ENCODE measurements around the gene ZNF444.
"Not testable (repeated sequence)": the region's sequence is repeated elsewhere in the genome, so short reads cannot be mapped to it uniquely, and the experiment has no call there.

Gene ZNF444

GRCh38 chr19:56199687-56200086, 58.6 kb downstream of the ZNF444 start:
- TF ChIP-seq CTCF (IDR thresholded peaks at IDR 0.05), result no peak
- peaks cover 46% of the 10 kb centered on the region for H3K9me3 Mint-ChIP-seq
- no peak overlapping the region for H3K27ac Mint-ChIP-seq
- H3K4me3 Mint-ChIP-seq, result no peak overlapping the region
- DNase-seq, result no peak
- no peaks in the 10 kb centered on the region for H3K4me1 Mint-ChIP-seq
- H3K36me3 Mint-ChIP-seq (ENCODE audit: low read depth), result no peaks in the 10 kb centered on the region
- H3K27me3 Mint-ChIP-seq (ENCODE audit: low read depth, poor library complexity), result peaks cover 10% of the 10 kb centered on the region

GRCh38 chr19:56201973-56202372, 60.9 kb downstream of the ZNF444 start, which contains the start of gene ZSCAN5C:
Gene ZSCAN5C, plus strand, starts transcription at chr19:56202273. Its CDS starts 3,641 bp downstream, at chr19:56205914.
- H3K36me3 Mint-ChIP-seq (ENCODE audit: low read depth), result no peaks in the 10 kb centered on the region
- peaks cover 51% of the 10 kb centered on the region for H3K9me3 Mint-ChIP-seq
- no peak for TF ChIP-seq CTCF (IDR thresholded peaks at IDR 0.05)
- no peak within 1 kb of the TSS for H3K4me3 Mint-ChIP-seq
- H3K27me3 Mint-ChIP-seq (ENCODE audit: low read depth, poor library complexity), result peaks cover 15% of the 10 kb centered on the region
- no peak within 1 kb of the TSS for H3K27ac Mint-ChIP-seq
- no peaks in the 10 kb centered on the region for H3K4me1 Mint-ChIP-seq
- no peak for DNase-seq

- not testable (repeated sequence) for DNase-seq, H3K27ac Mint-ChIP-seq
- peaks cover 59% of the 10 kb centered on the region for H3K9me3 Mint-ChIP-seq
Measured at GRCh38 chr19:56207581-56207980, 66.5 kb downstream of the ZNF444 start.

GRCh38 chr19:56209091-56209490, 68.0 kb downstream of the ZNF444 start:
- Mint-ChIP-seq H3K4me3 (no peak overlapping the region), H3K9me3 (peaks cover 66% of the 10 kb centered on the region), H3K36me3 (ENCODE audit: low read depth) (no peaks in the 10 kb centered on the region), H3K4me1 (no peaks in the 10 kb centered on the region), H3K27ac (no peak overlapping the region), H3K27me3 (ENCODE audit: low read depth, poor library complexity) (peaks cover 11% of the 10 kb centered on the region)
- TF ChIP-seq CTCF (IDR thresholded peaks at IDR 0.05), result no peak
- no peak for DNase-seq

More at GRCh38 chr19:56207581-56207980, 66.5 kb downstream of the ZNF444 start:
- peaks cover 20% of the 10 kb centered on the region for H3K27me3 Mint-ChIP-seq (ENCODE audit: low read depth, poor library complexity)
- not testable (repeated sequence) for H3K4me3 Mint-ChIP-seq; H3K4me1 Mint-ChIP-seq; H3K36me3 Mint-ChIP-seq (ENCODE audit: low read depth)

- H3K27ac Mint-ChIP-seq; H3K4me1 Mint-ChIP-seq; DNase-seq; H3K36me3 Mint-ChIP-seq (ENCODE audit: low read depth); H3K4me3 Mint-ChIP-seq: not testable (repeated sequence)
- Mint-ChIP-seq H3K9me3 (peaks cover 75% of the 10 kb centered on the region), H3K27me3 (ENCODE audit: low read depth, poor library complexity) (peaks cover 14% of the 10 kb centered on the region)
Measured at GRCh38 chr19:56210036-56210435, 68.9 kb downstream of the ZNF444 start.

Measured in nephron progenitor cell (in vitro differentiated cells).